ENCODE results near the gene TENM3. TPM values are rescaled to one million over a fixed set of nuclear protein-coding genes. Genes with fewer than 3 reads are reported as not detected.

The TENM3 gene
- total and polyA plus RNA-seq, 2 of the 8 experiments (the other 6 are each of a cell fraction or from before 2014, with no cell fraction given) = 36.9 to 69.3 TPM

DNA sequence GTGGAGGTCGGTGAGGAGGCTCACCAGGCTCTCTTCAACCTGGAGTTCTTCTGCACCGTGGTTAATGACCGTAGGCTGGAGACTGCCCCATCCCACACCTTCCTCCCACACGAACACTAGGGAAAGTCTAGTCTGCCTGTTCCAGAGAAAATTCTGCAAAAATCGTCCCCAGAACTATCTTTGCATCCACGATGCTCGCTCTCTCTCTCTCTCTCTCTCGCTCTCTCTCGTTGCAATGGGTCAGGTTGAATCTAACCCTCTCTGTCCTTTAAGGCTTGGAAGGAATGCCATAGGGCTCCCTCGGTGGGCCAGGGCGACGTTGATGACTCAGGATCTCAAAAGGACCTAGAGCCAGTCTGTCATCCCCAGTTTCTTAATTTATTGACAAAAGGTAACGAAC is 562.5 kb downstream of the TENM3 start:
- ChIA-PET POLR2A (ENCODE audit: partially characterized antibody) (no interaction called here), CTCF (ENCODE audit: partially characterized antibody) (interaction anchor here (0.6 to 1.4 kb wide), 8 partner anchors 10 to 1285 kb away, joined by 3 read pairs; no protein-coding TSS in a partner anchor)
- no peak overlapping the region for H2AK5ac ChIP-seq (ENCODE audit: low read depth, low read length)
- no peak overlapping the region; the same call in 1 of the 2 replicates for H2BK15ac ChIP-seq (ENCODE audit: low read length)
- H3K9me3 ChIP-seq (ENCODE audit: insufficient read depth in 2 of 2, low read depth in 1 of 2, low read length in 1 of 2) = peaks cover 0 to 7% of the 10 kb centered on the region in 2 experiments; a peak in 1 of 4 replicates
- H3K27me3 ChIP-seq (replicated peaks in 1 of 4; ENCODE audit: control insufficient read depth in 3 of 4, extremely low read depth in 1 of 4, insufficient read depth in 3 of 4, low read length in 3 of 4) = peaks cover 0 to 9% (median 5%) of the 10 kb centered on the region in 4 experiments; a peak in 6 of 7 replicates
- H4K5ac ChIP-seq (ENCODE audit: insufficient read length, low read depth, low read length) = no peak overlapping the region
- no peak overlapping the region for H2AFZ ChIP-seq (ENCODE audit: low read length)
- H3K4me2 ChIP-seq (ENCODE audit: insufficient read depth in 1 of 2, low read depth in 2 of 2, low read length in 2 of 2) = peak overlapping the region; percentile 54 to 97; a peak in 2 of 4 replicates
- no peak overlapping the region for H2BK120ac ChIP-seq (replicated peaks; ENCODE audit: low read depth, low read length)
- H3K56ac ChIP-seq (replicated peaks; ENCODE audit: insufficient read length, low read depth, low read length) = no peak overlapping the region
- no peak overlapping the region for H2BK5ac ChIP-seq (ENCODE audit: low read depth, low read length)
- H4K8ac ChIP-seq (ENCODE audit: extremely low read depth, insufficient read depth, low read length) = no peak overlapping the region
- H3K18ac ChIP-seq (ENCODE audit: extremely low read depth, low read length) = peak overlapping the region; percentile 17; the same call in 1 of the 2 replicates
- H2BK12ac ChIP-seq (ENCODE audit: low read depth, low read length) = no peak overlapping the region; the same call in 1 of the 2 replicates
- H3K9ac ChIP-seq (replicated peaks in 1 of 4; ENCODE audit: extremely low read depth in 1 of 4, low read depth in 3 of 4, low read length in 3 of 4) = no peak overlapping the region
- 86% methylated on average over 11 of the region's 13 CpGs; no CpG with 5 or more reads in 1 of the 2 experiments for WGBS, 2 experiments (ENCODE audit: extremely low coverage in 1 of 2, insufficient coverage in 1 of 2, insufficient read length in 1 of 2, insufficient replicate concordance in 2 of 2, low coverage in 1 of 2, low lambda C conversion rate in 2 of 2, missing lambda C conversion rate in 1 of 2)
- no peak for DNase-seq (ENCODE audit: low read depth in 1 of 2, low spot score in 2 of 2)
- peak overlapping the region in 1 of 4 experiments; percentile 73; a peak in 2 of 8 replicates for H3K4me3 ChIP-seq (ENCODE audit: extremely low read depth in 1 of 4, insufficient read depth in 2 of 4, low read depth in 3 of 4, low read length in 4 of 4)
- peaks cover 2% of the 10 kb centered on the region; the same call in 1 of the 2 replicates for H3K79me1 ChIP-seq (ENCODE audit: low read depth, low read length)
- H3K79me2 ChIP-seq (ENCODE audit: control insufficient read depth in 1 of 2, insufficient read depth in 2 of 2, low read length in 2 of 2) = no peaks in the 10 kb centered on the region
- no peak overlapping the region for H3K23ac ChIP-seq (ENCODE audit: insufficient read length)
- TF ChIP-seq MAFK (IDR thresholded peaks at IDR 0.05; ENCODE audit: low read depth, low read length) = no peak
- no peak for TF ChIP-seq CBX5 (IDR thresholded peaks at IDR 0.05; ENCODE audit: low read depth, low read length)
- no peak for TF ChIP-seq BCL11A (IDR thresholded peaks at IDR 0.05; ENCODE audit: low read depth in 2 of 2, low read length in 2 of 2)
- TF ChIP-seq, protein P1, sequence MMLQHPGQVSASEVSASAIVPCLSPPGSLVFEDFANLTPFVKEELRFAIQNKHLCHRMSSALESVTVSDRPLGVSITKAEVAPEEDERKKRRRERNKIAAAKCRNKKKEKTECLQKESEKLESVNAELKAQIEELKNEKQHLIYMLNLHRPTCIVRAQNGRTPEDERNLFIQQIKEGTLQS (IDR thresholded peaks at IDR 0.05; ENCODE audit: insufficient read depth, low read depth, low read length) = no peak
- no peak for TF ChIP-seq CBX8 (IDR thresholded peaks at IDR 0.05; ENCODE audit: borderline replicate concordance, low read depth, low read length)
- TF ChIP-seq CEBPB (IDR thresholded peaks at IDR 0.05; ENCODE audit: low read depth, low read length) = no peak
- TF ChIP-seq NANOG (IDR thresholded peaks at IDR 0.05; ENCODE audit: insufficient read depth, low read depth, low read length, poor library complexity, severe bottlenecking) = no peak
- no peak for TF ChIP-seq SIN3A (conservative IDR thresholded peaks at IDR 0.05 in 1 of 2, IDR thresholded peaks at IDR 0.05 in 1 of 2; ENCODE audit: low read depth in 1 of 2, low read length in 2 of 2)
- H3K23me2 ChIP-seq (ENCODE audit: low read depth, low read length) = peaks cover 18% of the 10 kb centered on the region
- no peak overlapping the region for H3K4ac ChIP-seq (replicated peaks; ENCODE audit: insufficient read length, low read depth, low read length)
- H4K91ac ChIP-seq (replicated peaks; ENCODE audit: insufficient read length, low read length) = no peak overlapping the region
- peaks cover 0 to 10% (median 1%) of the 10 kb centered on the region in 4 experiments; a peak in 5 of 7 replicates for H3K4me1 ChIP-seq (replicated peaks in 1 of 4; ENCODE audit: control insufficient read depth in 3 of 4, insufficient read depth in 4 of 4, low read length in 3 of 4)
- H4K20me1 ChIP-seq (replicated peaks in 1 of 2; ENCODE audit: control insufficient read depth in 1 of 2, insufficient read depth in 2 of 2, low read length in 2 of 2) = peaks cover 0 to 12% of the 10 kb centered on the region in 2 experiments
- FAIRE-seq = no peak
- H2BK20ac ChIP-seq (ENCODE audit: low read length) = no peak overlapping the region
- H3K27ac ChIP-seq (ENCODE audit: low read depth, low read length) = no peak overlapping the region
- H3K36me3 ChIP-seq (ENCODE audit: control insufficient read depth in 2 of 4, insufficient read depth in 4 of 4, low read length in 3 of 4) = peaks cover 0 to under 1% (median under 1%) of the 10 kb centered on the region in 4 experiments; a peak in 3 of 8 replicates
- no peak overlapping the region for H3K14ac ChIP-seq (ENCODE audit: insufficient read length)
